Spleen (tissue), 11 donors: ENCODE measurements around the gene CLEC3A. TPM values are rescaled to one million over a fixed set of nuclear protein-coding genes. Genes with fewer than 3 reads are reported as not detected.
"Not testable (repeated sequence)": the region's sequence is repeated elsewhere in the genome, so short reads cannot be mapped to it uniquely, and the experiment has no call there.

Experiments
- DNase-seq: peaks from one replicate; pipeline ENCODE4 v3.0.0-alpha.2; 2020
- H3K27ac ChIP-seq, 8 donors: fragments of 200-600 bp; sonication (generic) in 7 of 8; 1 replicate in 4 of 8; 2 replicates in 4 of 8; pipeline versions ENCODE4 v1.5.0 to v1.8.0; 2016 to 2021; ENCODE audit warnings: inconsistent platforms in 4 of 8, mild to moderate bottlenecking in 4 of 8, moderate library complexity in 1 of 8
- H3K27me3 ChIP-seq, 7 donors: fragments of 200-600 bp; sonication (generic) in 6 of 7; replicated peaks in 1 of 7; 1 replicate in 4 of 7; 2 replicates in 3 of 7; pipeline versions ENCODE4 v1.5.0 to v1.8.0; 2016 to 2021; ENCODE audit warnings: inconsistent platforms in 3 of 7, mild to moderate bottlenecking in 1 of 7
- H3K36me3 ChIP-seq, 6 donors: fragments of 200-600 bp; sonication (generic) in 5 of 6; 1 replicate in 4 of 6; 2 replicates in 2 of 6; pipeline versions ENCODE4 v1.5.0 to v1.8.0; 2016 to 2021; ENCODE audit warnings: inconsistent platforms in 2 of 6
- H3K4me1 ChIP-seq, 6 donors: fragments of 200-600 bp; sonication (generic) in 5 of 6; 1 replicate in 3 of 6; 2 replicates in 3 of 6; pipeline versions ENCODE4 v1.5.0 to v1.8.0; 2016 to 2021; ENCODE audit warnings: inconsistent platforms in 3 of 6
- H3K4me3 ChIP-seq, 8 donors: fragments of 200-600 bp; sonication (generic) in 7 of 8; 1 replicate in 4 of 8; 2 replicates in 4 of 8; pipeline versions ENCODE4 v1.5.0 to v1.8.0; 2016 to 2021; ENCODE audit warnings: inconsistent platforms in 4 of 8, mild to moderate bottlenecking in 4 of 8, moderate library complexity in 2 of 8
- H3K9me3 ChIP-seq, 8 donors: fragments of 200-600 bp; sonication (generic) in 7 of 8; 1 replicate in 4 of 8; 2 replicates in 4 of 8; pipeline versions ENCODE4 v1.5.0 to v1.8.0; 2016 to 2021; ENCODE audit warnings: inconsistent platforms in 4 of 8
- POLR2A ChIP-seq, 3 donors: fragments of 450-650 bp; IDR thresholded peaks; one replicate each; pipeline ENCODE4 v1.5.1; 2017; ENCODE audit warnings: antibody characterized with exemption in 3 of 3, mild to moderate bottlenecking in 1 of 3
- POLR2AphosphoS5 ChIP-seq, 3 donors: sonication (generic); formaldehyde crosslinking; IDR thresholded peaks; one replicate each; pipeline ENCODE4 v1.5.1; 2017; ENCODE audit warnings: antibody characterized with exemption in 3 of 3
- WGBS, 5 donors: extraction: QIAGEN DNeasy Blood & Tissue Kit in 3 of 5; methylation state at CpG; one replicate each; pipeline versions ENCODE4 v1.1.5 to v1.1.7; 2013 to 2018; 5-methylcytosine and 5-hydroxymethylcytosine counted together
- intact Hi-C: fragments of 100-400 bp; cut with DNase I; formaldehyde crosslinking; loops from one replicate; pipeline ENCODE4 v1.15.0; 2023; ENCODE audit warnings: low total_unique reads
- polyA plus RNA-seq, 3 donors: library from polyadenylated mRNA; stranded (reverse); fragments of 200-250 nt; gene quantifications; one replicate each; pipeline ENCODE4 v1.2.1, GENCODE V29; 2013
- total RNA-seq, 7 donors: library from RNA; depleted of rRNA in 3 of 7; stranded (reverse); fragments of >200 nt in 3 of 7; fragmentation: NEBNext Ultra II Directional in 4 of 7; extraction: Animal tissue kit (Norgen Biotek cat#: 25700) in 4 of 7; gene quantifications; one replicate each; pipeline versions ENCODE4 v1.1.0 to v1.2.1, GENCODE V29; 2016 to 2021
- TF ChIP-seq, protein P1 (sequence below), 11 experiments: fragments of 200-600 bp in 7 of 11; fragments of 450-650 bp in 4 of 11; sonication (generic) in 4 of 11; IDR thresholded peaks in 8 of 11; conservative IDR thresholded peaks in 3 of 11; 1 replicate in 7 of 11; 2 replicates in 4 of 11; pipeline versions ENCODE4 v1.4.0 to v1.8.0; 2016 to 2021; ENCODE audit warnings: antibody characterized with exemption in 11 of 11, inconsistent platforms in 4 of 11, mild to moderate bottlenecking in 1 of 11
- donor health status: healthy with polysubstance abuse.
- donor health status: DM: no; HTN: no; CAD: no; lungs with moderate emphysema.
- donor health status: DM: no; HTN: no; CAD: no.
- donor health status: Bipolar disorder and iron deficiency.
- donor health status: healthy.
- donor health status: DM: no; HTN: no; CAD: no.
- donor health status: DM: yes; HTN: yes; CAD: no.

CLEC3A gene
- total and polyA plus RNA-seq, 10 donors, result not detected

DNA sequence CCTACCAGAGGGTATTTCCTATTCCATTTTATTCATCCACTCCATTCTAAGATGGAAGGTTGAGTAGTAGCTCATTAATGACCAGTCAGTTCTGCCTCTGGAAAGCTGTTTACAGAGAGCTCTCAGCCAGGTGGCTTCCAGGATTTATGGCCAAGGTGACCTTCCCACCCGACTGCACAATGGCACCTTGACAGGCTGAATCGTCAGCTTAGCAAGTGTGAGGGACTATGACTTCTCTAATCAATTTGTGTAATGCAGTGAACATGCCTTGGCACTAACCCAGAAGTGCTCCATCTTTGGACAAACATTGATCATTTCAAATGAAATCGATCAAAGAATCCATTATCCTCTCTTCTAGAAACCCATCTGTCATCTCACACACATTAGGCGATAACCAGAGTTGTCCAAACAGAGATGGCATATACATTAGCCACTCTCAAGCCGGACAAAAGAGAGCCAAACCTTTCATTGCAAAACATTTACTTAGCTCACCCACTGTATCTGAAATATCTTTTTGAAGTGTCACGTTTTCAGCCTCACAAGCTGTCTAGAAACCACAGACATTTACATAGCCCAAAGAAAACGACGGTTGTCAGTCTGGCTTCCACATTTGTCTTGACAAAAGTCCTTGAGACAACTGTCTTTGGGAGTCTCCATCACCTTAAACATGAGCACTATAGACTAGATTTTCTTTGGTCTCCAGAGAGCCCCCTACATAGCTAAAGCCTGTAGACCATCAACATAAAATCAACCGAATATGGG lies 35.6 kb downstream of the CLEC3A start:
- WGBS, 5 donors, result 69 to 76% (median 73%) methylated on average over 9 of the region's 9 CpGs
- peaks cover 0 to 17% (median 0%) of the 10 kb centered on the region in 7 donors for H3K27me3 ChIP-seq
- TF ChIP-seq, protein P1, sequence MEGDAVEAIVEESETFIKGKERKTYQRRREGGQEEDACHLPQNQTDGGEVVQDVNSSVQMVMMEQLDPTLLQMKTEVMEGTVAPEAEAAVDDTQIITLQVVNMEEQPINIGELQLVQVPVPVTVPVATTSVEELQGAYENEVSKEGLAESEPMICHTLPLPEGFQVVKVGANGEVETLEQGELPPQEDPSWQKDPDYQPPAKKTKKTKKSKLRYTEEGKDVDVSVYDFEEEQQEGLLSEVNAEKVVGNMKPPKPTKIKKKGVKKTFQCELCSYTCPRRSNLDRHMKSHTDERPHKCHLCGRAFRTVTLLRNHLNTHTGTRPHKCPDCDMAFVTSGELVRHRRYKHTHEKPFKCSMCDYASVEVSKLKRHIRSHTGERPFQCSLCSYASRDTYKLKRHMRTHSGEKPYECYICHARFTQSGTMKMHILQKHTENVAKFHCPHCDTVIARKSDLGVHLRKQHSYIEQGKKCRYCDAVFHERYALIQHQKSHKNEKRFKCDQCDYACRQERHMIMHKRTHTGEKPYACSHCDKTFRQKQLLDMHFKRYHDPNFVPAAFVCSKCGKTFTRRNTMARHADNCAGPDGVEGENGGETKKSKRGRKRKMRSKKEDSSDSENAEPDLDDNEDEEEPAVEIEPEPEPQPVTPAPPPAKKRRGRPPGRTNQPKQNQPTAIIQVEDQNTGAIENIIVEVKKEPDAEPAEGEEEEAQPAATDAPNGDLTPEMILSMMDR (IDR thresholded peaks at IDR 0.05 in 8 of 11, conservative IDR thresholded peaks at IDR 0.05 in 3 of 11), result no peak
- TF ChIP-seq POLR2AphosphoS5 (IDR thresholded peaks at IDR 0.05), result no peak
- TF ChIP-seq POLR2A (IDR thresholded peaks at IDR 0.05), result no peak
- H3K4me1 ChIP-seq, result no peaks in the 10 kb centered on the region
- no peaks in the 10 kb centered on the region for H3K36me3 ChIP-seq
- no peak overlapping the region for H3K27ac ChIP-seq
- intact Hi-C loops, result no loop called here
- no peak for DNase-seq
- no peaks in the 10 kb centered on the region for H3K9me3 ChIP-seq
- no peak overlapping the region for H3K4me3 ChIP-seq

DNA sequence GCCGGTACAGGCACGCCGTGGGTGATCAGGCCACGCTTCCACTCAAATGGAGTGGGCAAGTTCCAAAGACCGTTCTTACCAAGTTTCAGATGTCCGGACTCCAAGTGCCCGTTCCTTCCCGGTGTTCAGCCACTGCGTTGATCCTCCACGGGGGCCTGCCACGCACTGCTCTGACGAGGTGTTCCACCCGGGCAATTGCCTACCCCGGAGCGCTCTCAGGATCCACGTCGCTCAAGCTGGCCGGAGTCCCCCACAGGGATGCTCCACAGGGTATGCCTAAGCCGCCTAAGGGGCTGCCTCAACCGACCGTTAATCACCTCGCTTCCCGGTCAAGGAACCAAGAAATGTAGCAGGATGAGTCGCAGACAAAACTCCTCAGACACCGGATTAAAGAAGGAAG lies 37.5 kb downstream of the CLEC3A start:
- H3K4me1 ChIP-seq, H3K9me3 ChIP-seq, DNase-seq, H3K27ac ChIP-seq, H3K4me3 ChIP-seq, intact Hi-C loops, H3K36me3 ChIP-seq: not testable (repeated sequence)
- WGBS, 5 donors, result 74 to 87% (median 82%) methylated on average over 15 to 25 of the region's 25 CpGs
- H3K27me3 ChIP-seq, result peaks cover 0 to 17% (median 0%) of the 10 kb centered on the region in 7 donors

DNA sequence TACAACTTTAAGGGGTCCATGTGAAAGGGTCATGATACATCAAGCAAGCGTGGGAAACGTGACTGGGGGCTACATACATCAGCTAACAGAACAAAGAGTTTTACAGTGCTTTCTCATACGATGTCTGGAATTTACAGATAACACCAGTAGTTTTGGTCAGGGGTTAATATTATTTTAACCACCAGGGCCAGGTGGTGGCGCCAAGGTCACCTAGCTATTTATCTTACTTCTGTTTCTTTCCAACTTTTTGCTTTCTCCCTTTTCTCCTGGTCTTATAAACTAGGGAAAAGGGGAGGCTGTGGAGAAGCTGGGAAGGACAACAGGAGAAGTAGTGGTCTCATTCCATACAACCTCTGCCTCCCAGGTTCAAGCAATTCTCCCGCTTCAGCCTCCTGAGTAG lies 37.9 kb downstream of the CLEC3A start:
- Histone ChIP-seq H3K36me3 (no peaks in the 10 kb centered on the region), H3K4me3 (no peak overlapping the region), H3K27me3 (peaks cover 0 to 17% (median 0%) of the 10 kb centered on the region in 7 donors), H3K27ac (no peak overlapping the region), H3K4me1 (no peaks in the 10 kb centered on the region), H3K9me3 (no peaks in the 10 kb centered on the region)
- intact Hi-C loops, result no loop called here
- WGBS, 5 donors, result 30 to 41% (median 35%) methylated on average over 5 of the region's 5 CpGs
- no peak for DNase-seq
- TF ChIP-seq POLR2A (IDR thresholded peaks at IDR 0.05), result no peak
- TF ChIP-seq, protein P1 (IDR thresholded peaks at IDR 0.05 in 8 of 11, conservative IDR thresholded peaks at IDR 0.05 in 3 of 11), result no peak
- TF ChIP-seq POLR2AphosphoS5 (IDR thresholded peaks at IDR 0.05), result no peak

DNA sequence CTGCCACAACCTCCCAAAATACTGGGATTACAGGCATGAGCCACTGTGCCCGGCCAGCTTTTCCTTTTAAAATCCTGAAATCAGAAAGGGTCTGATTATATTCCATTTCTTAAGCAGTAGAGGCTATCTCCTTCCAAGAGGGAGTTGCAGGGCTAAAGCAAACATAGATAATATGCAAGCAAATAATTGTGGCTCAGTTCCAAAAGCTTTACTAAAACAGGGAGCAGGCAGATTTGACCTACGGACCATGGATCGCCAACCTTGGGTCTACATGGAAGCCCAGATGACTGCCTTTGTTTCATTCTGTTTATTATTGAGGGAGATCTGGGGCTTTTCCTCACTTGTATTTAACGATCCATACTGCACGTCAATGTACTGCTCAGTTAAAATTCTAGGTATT lies 38.5 kb downstream of the CLEC3A start:
- intact Hi-C loops, result no loop called here
- no peak for DNase-seq
- TF ChIP-seq POLR2AphosphoS5 (IDR thresholded peaks at IDR 0.05) (no peak), POLR2A (IDR thresholded peaks at IDR 0.05) (no peak)
- TF ChIP-seq, protein P1 (IDR thresholded peaks at IDR 0.05 in 8 of 11, conservative IDR thresholded peaks at IDR 0.05 in 3 of 11), result no peak
- Histone ChIP-seq H3K27me3 (peaks cover 0 to 17% (median 0%) of the 10 kb centered on the region in 7 donors), H3K4me1 (no peaks in the 10 kb centered on the region), H3K27ac (no peak overlapping the region), H3K9me3 (no peaks in the 10 kb centered on the region), H3K4me3 (no peak overlapping the region), H3K36me3 (no peaks in the 10 kb centered on the region)
- WGBS, 5 donors, result 79 to 88% (median 85%) methylated on average over 5 of the region's 5 CpGs
